ENCODE data around the gene PTPRA.
"Not testable (repeated sequence)": the region's sequence is repeated elsewhere in the genome, so short reads cannot be mapped to it uniquely, and the experiment has no call there.

Gene PTPRA

DNA sequence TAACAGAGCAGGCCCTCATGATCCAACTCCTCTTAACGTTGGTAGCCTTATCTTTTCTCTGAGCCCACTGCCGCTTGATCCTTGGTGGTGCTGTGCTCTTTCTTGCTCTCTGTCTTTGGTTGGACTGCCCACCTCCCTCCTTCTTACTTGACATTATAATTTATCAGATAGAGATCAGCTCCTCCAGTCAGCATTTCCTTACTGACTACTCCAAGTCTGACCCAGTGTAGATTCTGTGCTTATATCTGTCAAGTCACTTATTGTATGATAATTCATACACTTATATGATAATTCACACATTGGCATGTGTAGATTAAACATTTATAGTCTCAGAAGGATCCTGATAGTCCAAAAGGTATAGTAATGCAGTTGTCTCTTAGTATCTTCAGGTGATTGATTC lies 18.1 kb downstream of the PTPRA start:
- FAIRE-seq: no peak

DNA sequence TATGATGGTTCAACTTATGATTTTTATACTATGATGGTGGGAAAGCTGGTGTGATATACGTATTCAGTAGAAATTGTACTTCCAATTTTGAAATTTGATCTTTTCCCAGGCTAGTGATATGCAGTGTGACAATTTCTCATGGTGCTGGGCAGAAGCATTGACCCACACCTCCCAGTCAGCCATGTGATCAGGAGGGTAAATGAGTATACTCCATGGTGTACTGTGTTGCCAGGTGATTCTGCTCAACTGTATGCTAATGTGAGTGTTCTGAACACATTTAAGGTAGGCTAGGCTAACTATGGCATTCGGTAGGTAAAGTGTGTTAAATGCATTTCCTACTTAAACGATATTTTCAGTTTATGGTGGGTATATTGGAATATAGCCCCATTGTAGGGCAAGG lies 19.1 kb downstream of the PTPRA start:
- FAIRE-seq: no peak

DNA sequence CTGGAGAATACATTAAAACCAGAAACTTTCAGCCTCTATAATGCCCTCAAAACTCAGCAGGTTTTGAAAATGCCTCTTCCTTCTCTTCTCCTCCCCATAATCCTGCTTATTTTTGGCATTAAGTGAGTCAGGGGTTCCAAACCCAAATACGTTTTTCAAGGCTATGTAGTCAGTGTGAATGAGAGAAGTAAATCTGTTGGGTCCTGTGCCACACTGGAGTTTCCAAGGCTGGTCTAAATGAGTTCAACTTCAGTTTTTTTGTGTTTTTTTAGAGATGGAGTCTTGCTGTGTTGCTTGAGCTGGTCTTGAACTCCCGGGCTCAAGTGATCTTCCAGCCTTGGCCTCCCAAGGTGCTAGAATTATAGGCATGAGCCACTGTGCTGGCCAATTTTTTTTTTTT lies 20.9 kb downstream of the PTPRA start:
- FAIRE-seq: no peak

DNA sequence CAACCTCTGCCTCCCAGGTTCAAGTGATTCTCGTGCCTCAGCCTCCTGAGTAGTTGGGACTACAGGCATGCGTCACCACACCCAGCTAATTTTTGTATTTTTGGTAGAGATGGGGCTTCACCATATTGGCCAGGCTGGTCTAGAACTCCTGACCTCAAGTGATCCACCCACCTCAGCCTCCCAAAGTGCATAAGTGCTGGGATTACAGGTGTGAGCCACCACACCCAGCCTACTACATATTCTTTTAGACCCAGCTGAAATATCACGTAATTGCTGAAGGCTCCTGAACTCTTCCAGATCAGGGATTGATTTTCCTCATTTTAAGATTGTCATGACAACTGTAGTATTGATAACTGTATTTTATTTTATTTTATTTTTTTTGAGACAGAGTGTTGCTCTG lies 21.9 kb downstream of the PTPRA start:
- FAIRE-seq: not testable (repeated sequence)

DNA sequence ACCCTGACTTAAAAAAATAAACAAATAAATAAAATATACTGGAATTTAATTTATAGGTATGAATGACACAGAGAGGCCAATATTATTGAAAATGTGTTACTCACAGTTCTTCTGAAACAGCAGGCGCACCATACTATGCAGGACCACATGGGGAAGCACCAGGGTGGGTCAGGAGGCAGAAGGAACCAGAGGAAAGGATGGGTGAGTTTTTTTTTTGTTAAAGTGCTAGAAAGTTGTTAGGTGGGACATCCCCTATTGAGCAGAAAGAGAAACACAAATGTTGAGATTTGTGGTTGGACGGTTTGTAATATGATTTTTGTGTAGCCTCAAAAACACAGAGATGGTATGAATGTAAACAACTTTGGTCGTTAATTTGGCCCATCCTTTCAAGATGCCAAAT lies 26.0 kb downstream of the PTPRA start:
- FAIRE-seq: no peak

DNA sequence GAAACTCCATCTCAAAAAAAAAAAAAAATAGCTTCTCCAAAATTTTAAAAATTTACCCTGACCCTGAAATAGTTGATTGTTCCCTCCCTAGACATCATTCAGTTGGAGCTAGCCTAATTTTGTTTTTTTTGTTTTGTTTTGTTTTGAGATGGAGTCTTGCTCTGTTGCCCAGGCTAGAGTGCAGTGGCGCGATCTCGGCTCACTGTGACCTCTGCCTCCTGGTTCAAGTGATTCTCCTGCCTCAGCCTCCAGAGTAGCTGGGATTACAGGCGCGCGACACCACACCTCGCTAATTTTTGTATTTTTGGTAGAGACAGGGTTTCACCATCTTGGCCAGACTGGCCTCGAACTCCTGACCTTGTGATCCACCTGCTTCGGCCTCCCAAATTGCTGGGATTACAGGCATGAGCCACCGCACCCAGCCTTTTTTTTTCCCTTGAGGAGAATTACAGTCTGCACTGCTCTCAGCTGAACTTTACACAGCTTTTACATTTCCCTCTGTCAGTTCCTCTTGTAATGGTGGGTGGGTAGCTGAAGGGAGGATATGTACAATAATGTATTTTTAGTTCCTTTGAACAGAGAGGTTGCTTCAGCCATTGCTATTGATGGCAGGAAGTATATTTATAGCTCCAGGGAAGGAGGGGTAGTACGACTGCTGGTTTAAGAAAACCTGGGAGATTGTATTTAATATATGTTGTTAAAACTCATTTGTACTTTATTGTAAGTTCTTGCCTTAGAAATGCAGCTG lies 27.7 kb downstream of the PTPRA start:
- no peak for FAIRE-seq

DNA sequence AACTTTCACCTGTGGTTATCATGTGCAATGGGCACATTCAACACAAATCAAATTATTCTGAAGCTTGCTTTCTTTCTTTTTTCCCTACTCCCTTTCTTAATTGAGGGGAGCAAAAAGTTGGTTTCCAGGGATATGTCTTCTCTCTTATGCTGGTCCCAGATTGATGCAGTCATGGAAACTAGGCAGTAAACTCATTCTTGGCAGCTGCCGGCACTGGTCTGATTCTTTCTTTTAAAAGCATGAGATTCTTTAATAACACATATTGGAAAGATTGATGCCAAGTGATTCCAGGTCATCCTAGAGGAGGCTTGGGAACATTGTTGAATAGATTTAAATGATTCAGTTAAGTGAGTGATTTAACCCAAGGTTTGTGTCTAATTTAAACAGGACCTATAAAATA lies 29.0 kb downstream of the PTPRA start:
- FAIRE-seq: no peak

DNA sequence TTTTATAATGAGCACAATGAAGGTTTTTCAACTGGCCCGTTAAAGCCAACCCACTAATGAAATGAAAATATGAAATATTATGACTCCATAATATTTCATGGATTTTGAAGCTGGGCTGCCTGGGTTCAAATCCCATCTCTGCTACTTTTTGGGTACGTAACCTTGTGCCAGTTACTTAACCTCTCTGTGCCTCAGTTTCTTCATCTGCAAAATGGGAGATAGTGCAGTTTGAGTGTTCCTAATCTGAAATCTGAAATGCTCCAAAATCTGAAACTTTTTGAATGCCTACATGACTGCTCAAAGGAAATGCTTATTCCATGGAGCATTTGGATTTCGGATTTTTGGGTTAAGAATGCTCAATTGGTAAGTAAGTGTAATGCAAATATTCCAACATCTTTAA lies 29.5 kb downstream of the PTPRA start:
- no peak for FAIRE-seq

DNA sequence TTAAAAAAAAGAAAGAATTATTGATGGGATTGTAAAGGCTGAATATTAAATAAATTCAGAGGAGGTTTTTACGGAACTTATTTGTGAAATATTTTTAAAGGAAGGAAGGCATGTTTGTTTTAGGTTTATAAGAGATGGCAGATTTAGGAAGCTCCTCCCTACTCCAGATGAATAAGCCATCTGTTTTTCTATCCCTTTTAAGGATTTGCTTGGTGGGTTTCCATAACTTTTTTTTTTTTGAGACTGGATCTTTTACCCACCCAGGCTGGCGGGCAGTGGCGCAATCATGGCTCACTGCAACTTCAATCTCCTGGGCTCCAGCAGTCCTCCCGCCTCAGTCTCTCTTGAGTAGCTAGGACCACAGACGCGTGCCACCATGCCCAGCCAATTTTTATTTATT lies 30.4 kb downstream of the PTPRA start:
- FAIRE-seq: no peak

DNA sequence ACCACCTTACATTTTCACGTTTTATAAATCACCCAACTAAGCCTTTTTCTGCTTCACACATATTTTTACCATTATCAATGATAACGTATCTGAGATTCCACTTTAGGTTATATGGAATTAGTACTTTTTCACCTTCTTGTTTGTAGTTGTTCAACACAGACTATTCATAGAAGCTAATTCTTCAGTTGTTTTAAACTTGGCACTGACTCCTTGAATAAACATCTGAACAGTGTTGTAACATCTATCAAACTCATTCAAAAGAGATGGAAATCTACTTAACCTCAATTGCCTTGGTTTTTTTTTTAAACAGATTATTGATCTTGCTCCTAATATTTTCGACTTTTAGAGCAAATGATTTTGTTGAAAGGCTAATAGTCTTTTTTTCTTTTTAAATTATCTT lies 34.2 kb downstream of the PTPRA start:
- FAIRE-seq: no peak

DNA sequence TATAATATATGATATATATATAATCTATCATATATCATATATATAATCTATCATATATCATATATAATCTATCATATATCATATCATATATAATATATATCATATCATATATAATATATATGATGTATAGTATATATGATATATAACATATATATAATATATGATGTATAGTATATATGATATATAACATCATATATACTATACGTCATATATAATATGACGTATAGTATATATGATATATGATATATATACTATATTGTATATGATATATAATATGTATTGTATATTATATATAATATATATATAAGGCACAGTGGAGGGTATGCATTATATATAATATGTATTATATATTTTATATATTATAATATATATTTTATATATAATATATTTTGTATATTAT lies 36.7 kb downstream of the PTPRA start:
- FAIRE-seq: no peak

DNA sequence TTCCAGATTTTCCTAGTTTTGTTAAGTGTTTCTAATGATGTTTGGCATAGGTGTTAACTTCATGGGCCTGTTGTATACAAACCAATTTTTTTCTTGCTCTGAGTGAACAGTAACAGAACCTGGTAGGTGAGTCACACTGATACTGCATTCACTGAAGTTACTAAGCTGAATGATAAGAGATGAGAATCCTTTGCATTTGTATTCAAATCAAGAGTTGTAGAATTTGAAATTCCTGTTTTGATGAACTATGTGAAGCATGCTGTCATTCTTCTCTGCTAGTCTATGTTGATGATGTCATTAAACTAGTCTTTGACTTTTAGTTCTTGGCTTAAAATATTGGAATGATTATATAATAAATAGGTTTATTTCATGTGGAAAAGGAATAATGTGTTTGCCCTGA lies 37.9 kb downstream of the PTPRA start:
- no peak for FAIRE-seq

DNA sequence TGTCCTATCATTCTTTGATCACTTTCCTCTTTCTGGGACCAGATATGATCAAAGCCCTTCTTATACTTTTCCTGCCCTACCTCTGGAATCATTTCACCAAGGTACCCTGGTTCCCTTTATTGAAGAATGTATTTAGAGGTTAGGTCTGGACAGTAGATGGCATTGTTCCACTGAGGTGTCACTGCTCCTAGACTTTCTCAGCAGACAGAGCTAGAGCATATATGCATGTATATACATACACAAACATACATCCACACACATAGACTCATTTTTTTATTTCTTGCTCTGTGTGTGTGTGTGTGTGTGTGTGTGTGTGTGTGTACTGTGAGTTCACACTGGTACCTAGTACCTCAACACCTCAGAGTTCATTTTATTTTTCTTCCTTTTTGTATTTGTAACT lies 40.9 kb downstream of the PTPRA start:
- FAIRE-seq: no peak

DNA sequence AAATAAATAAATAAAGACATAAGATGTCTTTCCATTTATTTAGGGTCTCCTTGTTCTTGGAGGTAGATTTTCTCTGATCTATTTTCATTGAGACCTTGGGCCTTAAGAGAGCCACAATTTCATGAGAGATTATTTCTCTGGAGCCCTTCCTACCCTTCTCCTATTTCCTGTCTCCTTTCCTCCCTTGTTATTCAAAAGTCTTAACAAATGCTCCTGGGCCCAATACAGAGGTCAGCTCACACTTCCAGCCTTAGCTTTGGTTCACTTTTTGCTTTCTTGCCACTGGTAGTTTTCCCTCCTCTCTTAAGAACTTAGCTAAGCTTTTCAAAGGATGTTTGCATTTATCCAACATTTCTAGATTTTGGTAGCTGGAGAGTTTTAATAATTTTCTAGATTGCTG lies 44.0 kb downstream of the PTPRA start:
- no peak for FAIRE-seq

DNA sequence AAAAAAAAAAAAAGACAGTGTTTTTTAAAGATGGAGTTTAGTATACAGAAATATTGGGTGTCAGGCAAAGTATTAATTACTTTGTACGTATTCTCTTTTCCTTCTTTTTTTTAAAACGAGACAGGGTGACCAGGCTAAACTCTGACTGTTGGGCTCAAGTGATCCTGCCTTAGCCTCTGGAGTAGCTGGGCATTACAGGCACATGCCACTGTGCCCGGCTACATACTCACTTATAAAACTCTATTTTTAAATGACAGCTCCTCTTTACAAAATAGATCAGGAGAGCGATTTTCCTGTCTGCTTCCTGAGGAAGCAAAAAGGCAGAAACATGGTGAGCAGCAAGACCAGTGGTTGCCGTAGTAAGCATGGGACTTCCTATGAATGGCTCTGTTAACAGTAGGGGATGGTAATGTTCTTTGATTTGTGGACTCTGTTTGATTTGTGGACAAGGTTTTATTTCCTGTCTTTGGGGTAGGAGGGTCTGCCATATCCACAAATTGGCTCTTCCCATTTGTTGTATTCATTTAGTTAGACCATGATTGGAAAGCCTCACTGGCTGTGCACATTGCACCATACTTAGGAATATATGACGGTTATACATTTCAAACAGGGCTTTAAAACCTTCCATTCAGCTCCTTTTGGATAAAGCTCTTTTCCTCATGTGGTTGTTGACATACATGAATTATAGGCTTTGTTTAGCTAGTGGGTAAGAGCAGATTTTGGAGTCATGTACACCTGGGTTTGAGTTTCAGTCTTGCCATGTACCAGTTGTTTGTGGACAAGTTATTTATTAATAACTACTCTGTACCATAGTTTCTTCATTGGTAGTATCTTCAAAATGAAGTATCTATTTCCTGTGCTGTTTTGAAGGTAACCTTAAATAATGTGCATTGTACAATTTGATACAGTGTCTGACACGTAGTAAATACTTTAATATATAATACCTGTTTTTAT lies 45.1 kb downstream of the PTPRA start:
- no peak for FAIRE-seq

DNA sequence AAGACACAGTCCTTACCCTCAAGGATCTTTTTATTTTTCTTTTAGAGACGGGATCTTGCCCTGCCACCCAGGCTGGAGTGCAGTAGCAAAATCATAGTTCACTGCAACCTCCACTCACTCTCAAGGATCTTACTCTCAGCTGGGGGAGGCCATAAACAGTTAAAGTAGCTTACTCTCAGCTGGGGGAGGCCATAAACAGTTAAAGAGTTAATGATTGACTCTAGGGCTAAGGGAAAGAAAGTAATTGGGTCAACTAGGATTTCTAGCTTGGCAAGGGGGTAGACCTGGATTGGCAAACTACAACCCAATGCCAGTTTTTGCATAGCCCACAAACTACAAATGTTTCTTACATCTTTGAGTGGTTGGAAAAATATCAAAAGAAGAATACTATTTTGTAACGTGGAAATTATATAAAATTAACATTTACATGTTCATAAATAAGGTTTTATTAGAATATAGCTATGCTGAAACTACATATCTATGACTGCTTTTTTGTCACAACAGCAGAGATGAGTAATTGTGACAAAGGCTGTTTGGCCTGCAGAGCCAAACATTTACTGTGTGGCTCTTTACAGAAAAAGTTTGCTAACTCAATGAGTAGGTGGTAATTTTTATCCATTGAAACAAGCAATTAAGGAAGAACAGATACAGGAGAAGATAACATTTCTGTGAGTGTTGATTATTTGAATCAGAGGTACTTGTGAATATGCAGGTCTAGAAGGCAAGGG lies 46.4 kb downstream of the PTPRA start:
- FAIRE-seq: no peak

DNA sequence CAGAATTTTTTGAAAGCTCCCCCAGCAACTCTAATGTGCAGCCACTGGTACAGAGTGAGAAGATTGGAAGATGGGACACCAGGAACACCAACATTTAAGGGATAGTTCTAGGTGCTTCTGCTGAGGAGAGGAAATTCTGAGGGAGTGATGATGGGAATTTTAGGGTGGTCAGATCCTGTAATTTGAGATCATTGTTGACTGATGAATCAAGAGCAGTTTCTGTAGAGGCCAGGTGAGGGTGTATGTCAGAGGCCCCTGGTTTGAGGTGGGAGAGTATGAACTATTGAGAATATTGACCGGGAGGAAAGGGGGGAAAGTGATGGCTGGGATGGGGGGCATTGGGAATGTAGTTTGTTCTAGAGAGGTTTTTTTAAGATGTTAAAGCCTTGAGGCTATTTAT lies 47.2 kb downstream of the PTPRA start:
- FAIRE-seq: no peak

DNA sequence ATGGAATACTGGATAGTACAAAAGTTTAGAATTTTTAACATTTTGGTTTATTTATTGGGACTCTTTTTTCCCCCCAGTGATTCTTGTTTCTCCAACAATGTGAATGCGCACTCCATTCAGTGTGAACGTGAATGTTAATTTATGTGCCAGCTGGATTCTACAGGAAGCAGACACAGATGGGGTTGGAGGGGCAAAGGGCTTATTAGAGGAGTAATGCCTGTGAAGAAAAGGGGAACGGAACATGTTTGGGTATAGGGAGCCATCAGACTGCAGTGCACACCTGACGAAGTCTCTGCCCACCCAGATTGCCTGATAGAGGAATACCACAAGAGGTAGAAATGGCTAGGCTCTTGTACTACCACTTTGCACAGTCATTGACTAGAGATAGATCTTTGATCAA lies 48.2 kb downstream of the PTPRA start:
- no peak for FAIRE-seq

DNA sequence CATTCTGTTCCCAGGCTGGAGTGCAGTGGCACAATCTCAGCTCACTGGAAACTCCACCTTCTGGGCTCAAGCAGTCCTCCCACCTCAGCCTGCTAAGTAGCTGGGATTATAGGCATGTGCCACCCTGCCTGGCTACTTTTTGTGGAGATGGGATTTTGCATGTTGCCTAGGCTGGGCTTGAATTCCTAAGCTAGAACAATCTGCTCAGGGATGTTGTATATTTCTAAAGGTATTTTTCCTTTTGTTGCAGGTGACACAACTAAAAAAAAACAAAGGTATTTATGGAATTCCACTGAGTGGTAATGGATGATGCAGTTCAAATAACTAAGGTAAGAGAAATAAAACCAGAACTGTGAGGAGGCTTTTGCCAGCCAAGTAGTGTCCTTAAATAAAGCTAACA lies 49.7 kb downstream of the PTPRA start:
- no peak for FAIRE-seq

DNA sequence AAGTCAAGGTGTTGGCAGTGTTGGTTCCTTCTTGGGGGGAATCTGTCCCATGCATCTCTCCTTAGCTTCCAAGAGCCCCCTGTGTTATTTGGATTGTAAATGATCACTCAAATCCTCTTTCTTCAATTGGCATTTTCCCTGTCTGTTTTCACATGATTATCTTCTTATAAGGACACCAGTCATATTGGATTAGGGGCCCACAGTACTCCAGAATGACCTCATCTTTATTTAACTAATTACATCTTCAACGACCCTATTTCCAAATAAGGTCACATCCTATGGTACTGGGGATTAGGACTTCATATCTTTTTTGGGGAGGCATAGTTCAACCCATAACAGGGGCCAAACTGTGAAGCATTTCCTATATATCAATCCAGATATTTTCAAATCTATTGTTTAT lies 57.3 kb downstream of the PTPRA start:
- no peak for FAIRE-seq

DNA sequence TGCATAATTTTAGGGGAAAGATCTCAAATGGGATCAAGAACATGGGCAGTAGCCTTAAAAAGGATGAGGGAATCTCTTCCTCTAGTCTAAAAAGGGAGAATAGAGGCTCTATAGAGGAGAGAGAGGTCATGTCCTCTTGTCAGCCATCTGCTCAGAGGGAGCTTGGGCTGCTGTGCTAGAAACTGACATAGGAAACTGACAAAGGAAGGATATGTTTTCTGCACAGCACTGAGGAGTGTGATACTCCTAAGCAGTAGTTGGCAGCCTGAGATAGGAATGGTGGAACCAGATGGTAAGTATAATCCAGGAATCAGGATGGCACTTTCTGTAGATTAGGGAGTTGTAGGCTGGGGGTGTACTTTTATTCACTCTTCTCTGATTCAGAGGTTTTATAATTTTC lies 59.2 kb downstream of the PTPRA start:
- FAIRE-seq: no peak

DNA sequence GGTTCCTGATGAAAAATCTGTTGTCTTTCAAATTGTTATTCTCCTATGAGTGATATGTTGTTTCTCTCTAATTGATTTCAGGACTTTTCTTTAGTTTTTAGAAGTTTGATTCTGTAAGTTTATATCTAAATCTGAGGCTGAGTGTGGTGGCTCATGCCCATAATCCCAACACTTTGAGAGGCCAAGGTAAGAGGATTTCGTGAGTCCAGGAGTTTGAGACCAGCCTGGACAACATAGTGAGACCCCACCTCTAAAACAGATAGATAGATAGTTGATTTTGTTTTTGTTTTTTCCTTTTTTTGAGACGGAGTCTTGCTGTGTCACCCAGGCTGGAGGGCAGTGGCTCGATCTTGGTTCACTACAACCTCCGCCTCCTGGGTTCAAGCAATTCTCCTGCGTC lies 64.6 kb downstream of the PTPRA start:
- no peak for FAIRE-seq

DNA sequence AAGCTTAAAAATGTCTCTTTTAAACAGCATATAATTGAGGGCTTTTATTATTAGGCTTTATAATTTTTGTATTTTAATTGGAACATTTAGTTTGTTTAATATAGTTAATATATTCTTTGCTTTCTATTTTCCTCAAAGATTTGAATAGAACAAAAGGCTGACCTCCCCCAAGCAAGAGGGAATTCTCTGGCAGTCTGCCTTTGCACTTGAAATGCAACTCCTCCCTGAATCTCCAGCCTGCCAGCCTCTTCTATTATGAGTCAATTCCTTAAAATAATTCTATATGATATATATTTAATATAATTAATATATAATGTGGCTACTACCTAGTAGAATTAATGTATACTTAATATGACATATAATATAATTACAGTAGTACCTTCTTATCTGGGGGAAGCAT lies 69.2 kb downstream of the PTPRA start:
- FAIRE-seq: no peak
